ENCODE measurements around the gene KCNMB1. TPM values are rescaled to one million over a fixed set of nuclear protein-coding genes. Genes with fewer than 3 reads are reported as not detected.

KCNMB1 gene
- total and polyA plus RNA-seq, 10 of the 15 experiments (the other 5 are each of a cell fraction or from before 2014, with no cell fraction given), result 1.2 to 3.6 (median 2.6) TPM

DNA sequence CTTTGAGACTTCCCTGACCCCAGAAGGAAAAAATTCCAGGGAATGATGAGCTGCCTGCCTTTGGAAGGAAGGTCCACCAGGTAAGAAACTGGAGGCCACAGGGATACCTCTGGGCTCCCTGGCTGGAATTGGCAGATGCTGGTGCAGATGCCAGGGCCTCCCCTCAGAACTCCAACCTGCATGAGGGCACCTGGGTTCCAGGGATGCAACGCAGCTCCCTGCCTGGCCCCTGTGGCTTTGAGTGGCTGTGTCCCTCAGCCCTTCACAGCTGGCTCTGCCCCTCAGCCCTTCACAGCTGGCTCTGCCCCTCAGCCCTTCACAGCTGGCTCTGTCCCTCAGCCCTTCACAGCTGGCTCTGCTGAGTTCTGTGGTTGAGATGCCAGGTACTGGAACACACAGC is 13.9 kb downstream of the KCNMB1 start:
- H3K36me3 ChIP-seq (ENCODE audit: control insufficient read depth in 2 of 2, insufficient read depth in 2 of 2, low read length in 1 of 2), result no peaks in the 10 kb centered on the region
- H3K27me3 ChIP-seq (replicated peaks in 1 of 2; ENCODE audit: control insufficient read depth in 2 of 2, insufficient read depth in 2 of 2, low read length in 1 of 2), result peaks cover 0 to 2% of the 10 kb centered on the region in 2 experiments; a peak in 2 of 4 replicates
- H3K9ac ChIP-seq (ENCODE audit: control insufficient read depth, insufficient read depth, low read length), result no peak overlapping the region
- no peaks in the 10 kb centered on the region for H3K4me1 ChIP-seq (ENCODE audit: control insufficient read depth, insufficient read depth, low read length)
- TF ChIP-seq FOS (IDR thresholded peaks at IDR 0.05; ENCODE audit: borderline replicate concordance, extremely low read depth, insufficient read length), result no peak
- TF ChIP-seq JUNB (IDR thresholded peaks at IDR 0.05), result no peak
- TF ChIP-seq PML (IDR thresholded peaks at IDR 0.05; ENCODE audit: low read length), result no peak
- TF ChIP-seq GABPA (IDR thresholded peaks at IDR 0.05; ENCODE audit: low read depth), result no peak
- no peak for TF ChIP-seq LARP7 (IDR thresholded peaks at IDR 0.05)
- no peak for TF ChIP-seq ASH2L (IDR thresholded peaks at IDR 0.05; ENCODE audit: borderline replicate concordance, low read depth)
- TF ChIP-seq ZZZ3 (IDR thresholded peaks at IDR 0.05; ENCODE audit: control insufficient read depth, insufficient read length, low read depth), result no peak
- TF ChIP-seq E4F1 (IDR thresholded peaks at IDR 0.05; ENCODE audit: borderline replicate concordance, partially characterized antibody), result no peak
- no peak for TF ChIP-seq TAF1 (IDR thresholded peaks at IDR 0.05; ENCODE audit: borderline replicate concordance, low read depth, low read length)
- TF ChIP-seq MXI1 (IDR thresholded peaks at IDR 0.05; ENCODE audit: low read depth, low read length), result no peak
- no peak for TF ChIP-seq ZNF622 (IDR thresholded peaks at IDR 0.05)
- TF ChIP-seq NR2F1 (conservative IDR thresholded peaks at IDR 0.05), result no peak
- no peak for TF ChIP-seq RB1 (IDR thresholded peaks at IDR 0.05; ENCODE audit: borderline replicate concordance)
- TF ChIP-seq NFIC (IDR thresholded peaks at IDR 0.05; ENCODE audit: low read depth, low read length), result no peak
- TF ChIP-seq IRF5 (IDR thresholded peaks at IDR 0.05; ENCODE audit: borderline replicate concordance), result no peak
- TF ChIP-seq STAT3 (IDR thresholded peaks at IDR 0.05; ENCODE audit: low read depth, low read length), result no peak
- TF ChIP-seq SPI1 (IDR thresholded peaks at IDR 0.05; ENCODE audit: borderline replicate concordance, insufficient read depth, low read depth, low read length), result no peak
- TF ChIP-seq SIX5 (IDR thresholded peaks at IDR 0.05; ENCODE audit: low read depth, low read length, severe bottlenecking), result no peak
- TF ChIP-seq HDAC6 (IDR thresholded peaks at IDR 0.05; ENCODE audit: unreplicated experiment), result no peak
- TF ChIP-seq ZBTB11 (CRISPR knock-in tag; IDR thresholded peaks at IDR 0.05), result no peak
- no peaks in the 10 kb centered on the region for H3K79me2 ChIP-seq (ENCODE audit: control insufficient read depth, insufficient read depth, low read length)
- no TSS peak for BruUV-seq (replicated peaks)
- ChIA-PET RAD21 (ENCODE audit: unreplicated experiment) (no interaction called here), SMC1A (ENCODE audit: uncharacterized antibody, unreplicated experiment) (interaction anchor here (0.8 to 1.3 kb wide), 2 partner anchors 27 to 107 kb away, joined by 3 read pairs; no protein-coding TSS in a partner anchor), CTCF (interaction anchor here (0.5 kb wide), 1 partner anchor 57 kb away, joined by 5 read pairs; no protein-coding TSS in a partner anchor), POLR2A (no interaction called here)
- intact Hi-C loops (cut with micrococcal nuclease; ENCODE audit: unreplicated experiment) (no loop called here), in situ Hi-C loops (cut with MboI) (no loop called here)
- DNase-seq (ENCODE audit: low read depth, low spot score), result no peak
- 0% methylated on average over 1 of the region's 1 CpG for WGBS (ENCODE audit: insufficient coverage, insufficient replicate concordance, low lambda C conversion rate, missing lambda C conversion rate)
- no peak overlapping the region for H2AFZ ChIP-seq (ENCODE audit: control insufficient read depth, low read depth, low read length)
- H4K20me1 ChIP-seq (ENCODE audit: control insufficient read depth, insufficient read depth), result no peaks in the 10 kb centered on the region
- no peak for ATAC-seq
- FAIRE-seq, result no peak
- H3K9me3 ChIP-seq (replicated peaks; ENCODE audit: control insufficient read depth, insufficient read depth, low read length), result no peaks in the 10 kb centered on the region
- no peak overlapping the region for H3K27ac ChIP-seq (ENCODE audit: control insufficient read depth, insufficient read depth)
- no peak overlapping the region for H3K4me2 ChIP-seq (ENCODE audit: control insufficient read depth, insufficient read depth)
- no peak overlapping the region for H3K4me3 ChIP-seq
